ENCODE data around the gene KIF6. TPM values are rescaled to one million over a fixed set of nuclear protein-coding genes. Genes with fewer than 3 reads are reported as not detected.

Gene KIF6
- total RNA-seq, 2 experiments from 2014 or later, result not detected

DNA sequence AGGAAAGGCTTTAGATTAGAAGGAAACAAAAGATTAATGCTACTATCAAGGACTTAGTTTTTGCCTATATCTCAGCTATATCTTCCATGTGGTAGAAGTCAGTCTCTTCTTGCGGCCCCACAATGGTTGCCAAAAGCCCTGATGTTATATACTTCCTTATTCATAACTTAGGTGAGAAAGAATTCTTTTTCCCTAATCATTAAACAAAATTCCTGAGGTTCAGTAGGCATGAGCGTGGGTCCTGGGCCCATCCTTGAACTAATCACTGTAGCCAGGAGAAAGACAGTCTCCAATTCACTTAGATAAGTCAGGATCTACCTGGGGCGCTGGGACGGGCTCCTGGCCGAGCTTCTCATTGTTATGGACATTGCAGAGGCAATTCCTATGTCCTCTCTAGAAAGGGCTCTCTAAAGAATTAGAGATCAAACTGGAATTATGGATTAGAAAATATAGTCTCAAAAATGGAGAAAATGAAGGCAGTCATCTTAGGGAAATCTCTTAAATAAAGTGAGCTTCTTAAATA lies 134.3 kb downstream of the KIF6 start:
- Histone ChIP-seq H3K27me3 (ENCODE audit: control insufficient read depth in 1 of 2, insufficient read depth in 2 of 2, low read length in 2 of 2) (no peaks in the 10 kb centered on the region), H3K4me3 (ENCODE audit: low read length) (no peak overlapping the region), H3K27ac (ENCODE audit: low read depth in 1 of 2, low read length in 2 of 2) (no peak overlapping the region), H3K9me3 (ENCODE audit: control insufficient read depth in 1 of 2, insufficient read depth in 1 of 2, low read length in 2 of 2) (no peaks in the 10 kb centered on the region), H3K36me3 (ENCODE audit: insufficient read depth, low read length) (no peaks in the 10 kb centered on the region), H3K4me1 (ENCODE audit: insufficient read depth, low read length) (no peaks in the 10 kb centered on the region)
- no peak for ATAC-seq (ENCODE audit: poor library complexity)
- Mint-ChIP-seq H3K36me3 (ENCODE audit: low read depth) (no peaks in the 10 kb centered on the region), H3K27me3 (peaks cover 21% of the 10 kb centered on the region), H3K27ac (no peak overlapping the region), H3K9me3 (no peaks in the 10 kb centered on the region), H3K4me3 (no peak overlapping the region), H3K4me1 (ENCODE audit: low read depth) (no peaks in the 10 kb centered on the region)
- TF ChIP-seq CTCF (IDR thresholded peaks at IDR 0.05), result no peak
- intact Hi-C loops (cut with DNase I, micrococcal nuclease), result no loop called here
- ChIA-PET POLR2A (no interaction called here), CTCF (no interaction called here)
- no peak for DNase-seq

- ChIA-PET POLR2A (no interaction called here), CTCF (no interaction called here)
- intact Hi-C loops (cut with DNase I, micrococcal nuclease), result no loop called here
- H3K27ac ChIP-seq (ENCODE audit: low read depth in 1 of 2, low read length in 2 of 2), result no peak overlapping the region
- ATAC-seq (ENCODE audit: poor library complexity) (no peak), DNase-seq (no peak)
- H3K27me3 ChIP-seq (ENCODE audit: control insufficient read depth in 1 of 2, insufficient read depth in 2 of 2, low read length in 2 of 2), result peaks cover 0 to 2% of the 10 kb centered on the region in 2 experiments
- H3K4me1 ChIP-seq (ENCODE audit: insufficient read depth, low read length), result no peaks in the 10 kb centered on the region
- Mint-ChIP-seq H3K36me3 (ENCODE audit: low read depth) (no peaks in the 10 kb centered on the region), H3K4me3 (no peak overlapping the region), H3K27ac (no peak overlapping the region), H3K27me3 (peaks cover 19% of the 10 kb centered on the region), H3K4me1 (ENCODE audit: low read depth) (no peaks in the 10 kb centered on the region), H3K9me3 (no peaks in the 10 kb centered on the region)
- no peak for TF ChIP-seq CTCF (IDR thresholded peaks at IDR 0.05)
- no peak overlapping the region for H3K4me3 ChIP-seq (ENCODE audit: low read length)
- no peaks in the 10 kb centered on the region for H3K9me3 ChIP-seq (ENCODE audit: control insufficient read depth in 1 of 2, insufficient read depth in 1 of 2, low read length in 2 of 2)
- H3K36me3 ChIP-seq (ENCODE audit: insufficient read depth, low read length), result no peaks in the 10 kb centered on the region
These were observed 138.1 kb downstream of the KIF6 start for GRCh38 chr6:39587080-39587479.

- Mint-ChIP-seq H3K4me3 (no peak overlapping the region), H3K27me3 (peaks cover 16% of the 10 kb centered on the region), H3K9me3 (no peaks in the 10 kb centered on the region), H3K36me3 (ENCODE audit: low read depth) (no peaks in the 10 kb centered on the region), H3K4me1 (ENCODE audit: low read depth) (no peaks in the 10 kb centered on the region), H3K27ac (no peak overlapping the region)
- no peak overlapping the region for H3K27ac ChIP-seq (ENCODE audit: low read depth in 1 of 2, low read length in 2 of 2)
- H3K36me3 ChIP-seq (ENCODE audit: insufficient read depth, low read length), result no peaks in the 10 kb centered on the region
- no peaks in the 10 kb centered on the region for H3K9me3 ChIP-seq (ENCODE audit: control insufficient read depth in 1 of 2, insufficient read depth in 1 of 2, low read length in 2 of 2)
- TF ChIP-seq CTCF (IDR thresholded peaks at IDR 0.05), result no peak
- ChIA-PET CTCF (no interaction called here), POLR2A (no interaction called here)
- H3K4me3 ChIP-seq (ENCODE audit: low read length), result no peak overlapping the region
- ATAC-seq (ENCODE audit: poor library complexity) (no peak), DNase-seq (no peak)
- H3K4me1 ChIP-seq (ENCODE audit: insufficient read depth, low read length), result no peaks in the 10 kb centered on the region
- intact Hi-C loops (cut with DNase I, micrococcal nuclease), result no loop called here
- H3K27me3 ChIP-seq (ENCODE audit: control insufficient read depth in 1 of 2, insufficient read depth in 2 of 2, low read length in 2 of 2), result peaks cover 0 to 2% of the 10 kb centered on the region in 2 experiments
These were observed 139.6 kb downstream of the KIF6 start for GRCh38 chr6:39585641-39586040.
